HepG2 (cell line): ENCODE measurements around the gene FBXO2. TPM values are rescaled to one million over a fixed set of nuclear protein-coding genes. Genes with fewer than 3 reads are reported as not detected.

Source experiments
- ATAC-seq: fragments of 200-7000 bp; cut with Tn5 transposase; 3 replicates; pipeline ENCODE4 v1.9.1; 2020; ENCODE audit warnings: mild to moderate bottlenecking, moderate library complexity
- BruUV-seq: library from RNA; stranded (reverse); fragments of 400-500 nt; replicated peaks from 2 replicates; lab custom pipeline; 2021; lab: Mats Ljungman, UMichigan
- CTCF ChIA-PET: fragments of 300-600 bp; formaldehyde crosslinking; extraction: SDS; loops from one replicate; lab custom pipeline; 2021; ENCODE audit warnings: low total read pairs, inconsistent platforms, low intra/inter-chr PET ratio; lab: Yijun Ruan, JAX
- POLR2A ChIA-PET: fragments of 350-600 bp; sonication (Branson Sonifier 250); formaldehyde crosslinking; loops from one replicate; lab custom pipeline; 2020; ENCODE audit warnings: antibody characterized with exemption, inconsistent platforms; lab: Yijun Ruan, JAX
- DNase-seq: peaks from one replicate; pipeline ENCODE4 v3.0.0-alpha.2; 2015; ENCODE audit warnings: low spot score
- FAIRE-seq: peaks from 3 replicates; lab custom pipeline; 2011; peaks lifted over from hg19 to GRCh38; lab: Jason Lieb, UNC
- H2AFZ ChIP-seq: one replicate; pipeline ENCODE4 v1.6.1; 2011; ENCODE audit warnings: low read length, inconsistent platforms
- H3K27ac ChIP-seq: fragments of 300-600 bp; 3 replicates; pipeline ENCODE4 v1.8.0; 2011; ENCODE audit warnings: mixed run types, mild to moderate bottlenecking, mixed read lengths, low read length, inconsistent platforms; ENCODE audit not compliant: insufficient read depth; ENCODE audit errors: extremely low read length
- H3K27me3 ChIP-seq, 2 experiments: fragments of 200-600 bp in 1 of 2; 2 replicates in 1 of 2; 3 replicates in 1 of 2; pipeline versions ENCODE4 v1.6.0 to v1.8.0; 2011; ENCODE audit warnings: low read length in 2 of 2, mild to moderate bottlenecking in 2 of 2, moderate library complexity in 2 of 2, inconsistent platforms in 1 of 2; ENCODE audit not compliant: insufficient read depth in 2 of 2, control insufficient read depth in 1 of 2
- H3K36me3 ChIP-seq, 2 experiments: fragments of 200-600 bp in 1 of 2; replicated peaks in 1 of 2; 2 replicates in 1 of 2; 3 replicates in 1 of 2; pipeline versions ENCODE4 v1.5.1 to v1.8.0; 2011; ENCODE audit warnings: low read length in 2 of 2, inconsistent platforms in 1 of 2; ENCODE audit not compliant: insufficient read depth in 2 of 2, control insufficient read depth in 1 of 2
- H3K4me1 ChIP-seq: 2 replicates; pipeline ENCODE4 v1.5.1; 2012; ENCODE audit warnings: low read length, inconsistent platforms; ENCODE audit not compliant: insufficient read depth
- H3K4me2 ChIP-seq: 2 replicates; pipeline ENCODE4 v1.6.0; 2011; ENCODE audit warnings: low read depth, low read length, inconsistent platforms
- H3K4me3 ChIP-seq, 3 experiments: fragments of 200-600 bp in 1 of 3; sonication (generic), shearing (Covaris generic) in 1 of 3; replicated peaks in 1 of 3; 2 replicates each; pipeline ENCODE4 v1.5.1; 2011 to 2016; ENCODE audit warnings: low read length in 3 of 3, inconsistent platforms in 2 of 3, low read depth in 2 of 3, mild to moderate bottlenecking in 2 of 3, control low read depth in 1 of 3, mixed read lengths in 1 of 3; ENCODE audit not compliant: insufficient read depth in 1 of 3
- H3K79me2 ChIP-seq: one replicate; pipeline ENCODE4 v1.6.1; 2011; ENCODE audit warnings: low read length, inconsistent platforms; ENCODE audit not compliant: insufficient read depth
- H3K9ac ChIP-seq: 2 replicates; pipeline ENCODE4 v1.6.0; 2011; ENCODE audit warnings: mild to moderate bottlenecking, low read depth, low read length, inconsistent platforms; ENCODE audit not compliant: insufficient read depth
- H3K9me3 ChIP-seq: 2 replicates; pipeline ENCODE4 v1.5.1; 2012; ENCODE audit warnings: mild to moderate bottlenecking, low read length
- H4K20me1 ChIP-seq: 2 replicates; pipeline ENCODE4 v1.6.0; 2011; ENCODE audit warnings: inconsistent platforms, mild to moderate bottlenecking, low read length, moderate library complexity; ENCODE audit not compliant: insufficient read depth
- ERF ChIP-seq: IDR thresholded peaks from 2 replicates; pipeline ENCODE4 v1.6.1; 2018; ENCODE audit warnings: missing biosample characterization, missing genetic modification reagents
- GATAD1 ChIP-seq: IDR thresholded peaks from 2 replicates; pipeline ENCODE4 v1.6.1; 2016; ENCODE audit warnings: missing genetic modification reagents, missing compliant biosample characterization
- RCOR2 ChIP-seq: IDR thresholded peaks from 2 replicates; pipeline ENCODE4 v1.6.1; 2016; ENCODE audit warnings: missing biosample characterization, missing genetic modification reagents
- SMAD1 ChIP-seq: sonication (generic); formaldehyde crosslinking; IDR thresholded peaks from 2 replicates; pipeline ENCODE4 v1.4.0; 2020; ENCODE audit warnings: missing genetic modification reagents, low read depth, mild to moderate bottlenecking, borderline replicate concordance
- YEATS2 ChIP-seq: sonication (generic); formaldehyde crosslinking; IDR thresholded peaks from 2 replicates; pipeline ENCODE4 v1.4.0; 2020; ENCODE audit warnings: missing genetic modification reagents, borderline replicate concordance
- ZNF615 ChIP-seq: sonication (generic); formaldehyde crosslinking; IDR thresholded peaks from 2 replicates; pipeline ENCODE4 v1.5.0; 2020; ENCODE audit warnings: mild to moderate bottlenecking, missing genetic modification reagents, borderline replicate concordance
- ZNF737 ChIP-seq: sonication (generic); formaldehyde crosslinking; IDR thresholded peaks from 2 replicates; pipeline ENCODE4 v1.5.0; 2020; ENCODE audit warnings: missing genetic modification reagents, mild to moderate bottlenecking, borderline replicate concordance
- ZSCAN20 ChIP-seq: sonication (generic); formaldehyde crosslinking; IDR thresholded peaks from 2 replicates; pipeline ENCODE4 v1.4.0; 2020; ENCODE audit warnings: missing genetic modification reagents, mild to moderate bottlenecking, borderline replicate concordance
- WGBS: methylation state at CpG from one replicate; pipeline ENCODE4 v1.1.6; 2017; ENCODE audit warnings: low lambda C conversion rate; 5-methylcytosine and 5-hydroxymethylcytosine counted together
- in situ Hi-C: cut with HindIII; loops from 2 replicates; pipeline ENCODE4 v1.10.0; 2017; ENCODE audit warnings: low pct_unique_long_range_greater_than_20kb; ENCODE audit not compliant: extremely low pct_ligation_motif_present
- intact Hi-C: fragments of 100-400 bp; cut with micrococcal nuclease; formaldehyde crosslinking; loops from one replicate; pipeline ENCODE4 v1.10.0; 2022; ENCODE audit not compliant: unreplicated experiment
- polyA plus RNA-seq, 8 experiments: library from polyadenylated mRNA; depleted of rRNA in 3 of 8; stranded (reverse) in 7 of 8; unstranded in 1 of 8; fragments of >200 nt; fragmentation: Illumina TruSeq in 4 of 8; extraction: Trizol in 4 of 8; gene quantifications; 2 replicates each; pipeline versions ENCODE4 v1.2.1 to v1.2.3, GENCODE V29; 2011 to 2016; ENCODE audit warnings: low read depth in 4 of 8, missing spikeins in 1 of 8, mixed read lengths in 1 of 8; ENCODE audit not compliant: insufficient read depth in 1 of 8
- total RNA-seq, 5 experiments: library from RNA; depleted of rRNA; stranded (reverse); fragments of >200 nt; fragmentation: Illumina TruSeq; extraction: Trizol; gene quantifications; 2 replicates each; pipeline ENCODE4 v1.2.3, GENCODE V29; 2016; ENCODE audit warnings: low read depth in 1 of 5
- TF ChIP-seq, protein P1 (sequence below): sonication (generic); formaldehyde crosslinking; IDR thresholded peaks from 2 replicates; pipeline ENCODE4 v1.4.0; 2020; ENCODE audit warnings: missing genetic modification reagents, low read depth, mild to moderate bottlenecking, borderline replicate concordance
- TF ChIP-seq, protein P2 (sequence below): sonication (generic); formaldehyde crosslinking; IDR thresholded peaks from one replicate; pipeline ENCODE4 v1.5.1; 2020; ENCODE audit warnings: mild to moderate bottlenecking, missing genetic modification reagents; ENCODE audit errors: not compliant biosample characterization

FBXO2 gene
- total and polyA plus RNA-seq, 2 of the 13 experiments (the other 11 are each of a cell fraction or from before 2014, with no cell fraction given) = 79.3 to 112 TPM

DNA sequence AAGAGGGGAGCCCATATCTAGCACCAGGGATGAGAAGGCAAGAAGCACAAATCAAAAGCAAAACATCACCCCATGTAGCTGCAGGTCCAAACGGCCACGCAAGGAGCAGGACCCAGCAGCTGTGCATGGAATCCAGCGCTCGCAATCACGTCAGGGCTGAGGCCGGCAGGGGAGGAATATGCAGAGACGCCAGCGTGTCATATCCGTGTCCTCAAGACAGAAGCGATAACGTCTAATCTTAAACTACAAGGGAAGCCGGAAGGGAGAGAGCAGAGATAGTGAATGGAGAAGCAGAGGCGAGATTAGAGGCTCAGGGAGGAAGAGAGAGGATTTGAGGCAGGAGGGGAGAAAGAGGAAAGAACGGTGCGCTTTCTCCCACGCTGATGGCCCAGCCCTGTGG is 39.1 kb downstream of the FBXO2 start:
- 17% methylated on average over 16 of the region's 16 CpGs for WGBS
- no TSS peak for BruUV-seq
- TF ChIP-seq ZNF737 (CRISPR knock-in tag) = no peak
- no peak for TF ChIP-seq SMAD1 (CRISPR knock-in tag)
- no peak for TF ChIP-seq ERF
- TF ChIP-seq ZSCAN20 (CRISPR knock-in tag) = no peak
- TF ChIP-seq RCOR2 (CRISPR knock-in tag) = no peak
- TF ChIP-seq ZNF615 = no peak
- Histone ChIP-seq H3K4me2 (no peak overlapping the region), H3K36me3 (no peaks in the 10 kb centered on the region), H3K27me3 (peaks cover 9 to 27% of the 10 kb centered on the region in 2 experiments; a peak in 3 of 5 replicates), H3K4me1 (no peaks in the 10 kb centered on the region), H2AFZ (no peak overlapping the region), H3K9ac (no peak overlapping the region), H3K27ac (no peak overlapping the region), H3K9me3 (no peaks in the 10 kb centered on the region), H3K79me2 (no peaks in the 10 kb centered on the region), H4K20me1 (no peaks in the 10 kb centered on the region), H3K4me3 (no peak overlapping the region)
- intact Hi-C loops = no loop called here
- no peak for ATAC-seq
- no peak for FAIRE-seq
- no peak for DNase-seq
- ChIA-PET CTCF (no interaction called here), POLR2A (no interaction called here)
- in situ Hi-C loops = no loop called here

GRCh38 chr1:11613347-11613746 is 40.9 kb downstream of the FBXO2 start:
- no peak overlapping the region for H3K27ac ChIP-seq
- H3K36me3 ChIP-seq = no peaks in the 10 kb centered on the region
- ChIA-PET CTCF (no interaction called here), POLR2A (no interaction called here)
- no peaks in the 10 kb centered on the region for H3K9me3 ChIP-seq
- no peaks in the 10 kb centered on the region for H3K4me1 ChIP-seq
- H3K9ac ChIP-seq = no peak overlapping the region
- intact Hi-C loops (no loop called here), in situ Hi-C loops (no loop called here)
- no peak for FAIRE-seq
- H4K20me1 ChIP-seq = no peaks in the 10 kb centered on the region
- DNase-seq = no peak
- H3K27me3 ChIP-seq = peaks cover 9 to 20% of the 10 kb centered on the region in 2 experiments; a peak in 4 of 5 replicates
- H3K4me2 ChIP-seq = no peak overlapping the region
- no peak overlapping the region for H2AFZ ChIP-seq
- BruUV-seq = no TSS peak
- ATAC-seq = no peak
- no peak overlapping the region for H3K4me3 ChIP-seq
- 0% methylated on average over 5 of the region's 5 CpGs for WGBS
- no peaks in the 10 kb centered on the region for H3K79me2 ChIP-seq
- TF ChIP-seq, protein P1, sequence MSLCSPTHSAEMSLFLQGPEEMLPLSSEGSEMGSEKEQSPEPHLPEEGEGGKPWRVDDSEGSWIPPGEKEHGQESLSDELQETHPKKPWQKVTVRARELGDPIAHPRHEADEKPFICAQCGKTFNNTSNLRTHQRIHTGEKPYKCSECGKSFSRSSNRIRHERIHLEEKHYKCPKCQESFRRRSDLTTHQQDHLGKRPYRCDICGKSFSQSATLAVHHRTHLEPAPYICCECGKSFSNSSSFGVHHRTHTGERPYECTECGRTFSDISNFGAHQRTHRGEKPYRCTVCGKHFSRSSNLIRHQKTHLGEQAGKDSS (CRISPR knock-in tag) = no peak
- no peak for TF ChIP-seq SMAD1 (CRISPR knock-in tag)
- no peak for TF ChIP-seq YEATS2
- TF ChIP-seq, protein P2, sequence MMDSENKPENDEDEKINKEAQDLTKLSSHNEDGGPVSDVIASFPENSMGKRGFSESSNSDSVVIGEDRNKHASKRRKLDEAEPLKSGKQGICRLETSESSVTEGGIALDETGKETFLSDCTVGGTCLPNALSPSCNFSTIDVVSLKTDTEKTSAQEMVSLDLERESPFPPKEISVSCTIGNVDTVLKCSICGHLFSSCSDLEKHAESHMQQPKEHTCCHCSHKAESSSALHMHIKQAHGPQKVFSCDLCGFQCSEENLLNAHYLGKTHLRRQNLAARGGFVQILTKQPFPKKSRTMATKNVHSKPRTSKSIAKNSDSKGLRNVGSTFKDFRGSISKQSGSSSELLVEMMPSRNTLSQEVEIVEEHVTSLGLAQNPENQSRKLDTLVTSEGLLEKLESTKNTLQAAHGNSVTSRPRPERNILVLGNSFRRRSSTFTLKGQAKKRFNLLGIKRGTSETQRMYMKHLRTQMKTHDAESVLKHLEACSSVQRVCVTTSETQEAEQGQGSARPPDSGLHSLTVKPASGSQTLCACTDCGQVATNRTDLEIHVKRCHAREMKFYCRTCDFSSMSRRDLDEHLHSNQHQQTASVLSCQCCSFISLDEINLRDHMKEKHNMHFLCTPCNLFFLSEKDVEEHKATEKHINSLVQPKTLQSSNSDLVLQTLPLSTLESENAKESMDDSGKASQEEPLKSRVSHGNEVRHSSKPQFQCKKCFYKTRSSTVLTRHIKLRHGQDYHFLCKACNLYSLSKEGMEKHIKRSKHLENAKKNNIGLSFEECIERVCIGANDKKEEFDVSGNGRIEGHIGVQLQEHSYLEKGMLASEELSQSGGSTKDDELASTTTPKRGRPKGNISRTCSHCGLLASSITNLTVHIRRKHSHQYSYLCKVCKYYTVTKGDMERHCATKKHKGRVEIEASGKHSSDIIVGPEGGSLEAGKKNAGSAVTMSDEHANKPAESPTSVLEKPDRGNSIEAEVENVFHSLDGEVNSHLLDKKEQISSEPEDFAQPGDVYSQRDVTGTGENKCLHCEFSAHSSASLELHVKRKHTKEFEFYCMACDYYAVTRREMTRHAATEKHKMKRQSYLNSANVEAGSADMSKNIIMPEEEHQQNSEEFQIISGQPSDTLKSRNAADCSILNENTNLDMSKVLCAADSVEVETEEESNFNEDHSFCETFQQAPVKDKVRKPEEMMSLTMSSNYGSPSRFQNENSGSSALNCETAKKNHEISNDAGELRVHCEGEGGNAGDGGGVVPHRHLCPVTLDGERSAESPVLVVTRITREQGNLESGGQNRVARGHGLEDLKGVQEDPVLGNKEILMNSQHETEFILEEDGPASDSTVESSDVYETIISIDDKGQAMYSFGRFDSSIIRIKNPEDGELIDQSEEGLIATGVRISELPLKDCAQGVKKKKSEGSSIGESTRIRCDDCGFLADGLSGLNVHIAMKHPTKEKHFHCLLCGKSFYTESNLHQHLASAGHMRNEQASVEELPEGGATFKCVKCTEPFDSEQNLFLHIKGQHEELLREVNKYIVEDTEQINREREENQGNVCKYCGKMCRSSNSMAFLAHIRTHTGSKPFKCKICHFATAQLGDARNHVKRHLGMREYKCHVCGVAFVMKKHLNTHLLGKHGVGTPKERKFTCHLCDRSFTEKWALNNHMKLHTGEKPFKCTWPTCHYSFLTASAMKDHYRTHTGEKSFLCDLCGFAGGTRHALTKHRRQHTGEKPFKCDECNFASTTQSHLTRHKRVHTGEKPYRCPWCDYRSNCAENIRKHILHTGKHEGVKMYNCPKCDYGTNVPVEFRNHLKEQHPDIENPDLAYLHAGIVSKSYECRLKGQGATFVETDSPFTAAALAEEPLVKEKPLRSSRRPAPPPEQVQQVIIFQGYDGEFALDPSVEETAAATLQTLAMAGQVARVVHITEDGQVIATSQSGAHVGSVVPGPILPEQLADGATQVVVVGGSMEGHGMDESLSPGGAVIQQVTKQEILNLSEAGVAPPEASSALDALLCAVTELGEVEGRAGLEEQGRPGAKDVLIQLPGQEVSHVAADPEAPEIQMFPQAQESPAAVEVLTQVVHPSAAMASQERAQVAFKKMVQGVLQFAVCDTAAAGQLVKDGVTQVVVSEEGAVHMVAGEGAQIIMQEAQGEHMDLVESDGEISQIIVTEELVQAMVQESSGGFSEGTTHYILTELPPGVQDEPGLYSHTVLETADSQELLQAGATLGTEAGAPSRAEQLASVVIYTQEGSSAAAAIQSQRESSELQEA (CRISPR knock-in tag) = no peak
- TF ChIP-seq GATAD1 = no peak
